ENCODE data around the gene COL20A1.
"Not testable (repeated sequence)": the region's sequence is repeated elsewhere in the genome, so short reads cannot be mapped to it uniquely, and the experiment has no call there.

The COL20A1 gene

GRCh38 chr20:63290136-63290676 lies 2.8 kb upstream of the COL20A1 start:
- no peak for DNase-seq (ENCODE audit: low read depth in 2 of 3, low spot score in 2 of 3)

GRCh38 chr20:63290677-63291472 lies 2.1 kb upstream of the COL20A1 start:
- peak; percentile 44 to 64 (median 61) for DNase-seq (ENCODE audit: low read depth in 2 of 3, low spot score in 2 of 3)

- DNase-seq (ENCODE audit: low read depth in 2 of 3, low spot score in 2 of 3): no peak
Observed at GRCh38 chr20:63291811-63292210, 1.2 kb upstream of the COL20A1 start.

GRCh38 chr20:63292292-63292701 lies 689 bp upstream of the COL20A1 start:
- no peak for DNase-seq (ENCODE audit: low read depth in 2 of 3, low spot score in 2 of 3)

- DNase-seq (ENCODE audit: low read depth in 2 of 3, low spot score in 2 of 3): no peak
Observed at GRCh38 chr20:63293456-63293855, 470 bp downstream of the COL20A1 start.

- no peak for DNase-seq (ENCODE audit: low read depth in 2 of 3, low spot score in 2 of 3)
Observed at GRCh38 chr20:63293871-63294535, 1.0 kb downstream of the COL20A1 start.

- no peak for DNase-seq (ENCODE audit: low read depth in 2 of 3, low spot score in 2 of 3)
Observed at GRCh38 chr20:63294536-63294900, 1.5 kb downstream of the COL20A1 start.

- no peak for DNase-seq (ENCODE audit: low read depth in 2 of 3, low spot score in 2 of 3)
Observed at GRCh38 chr20:63295018-63295417, 2.0 kb downstream of the COL20A1 start.

GRCh38 chr20:63295422-63295821 lies 2.4 kb downstream of the COL20A1 start:
- no peak for DNase-seq (ENCODE audit: low read depth in 2 of 3, low spot score in 2 of 3)

- no peak for DNase-seq (ENCODE audit: low read depth in 2 of 3, low spot score in 2 of 3)
Observed at GRCh38 chr20:63295846-63296245, 2.9 kb downstream of the COL20A1 start.

GRCh38 chr20:63296531-63297299 lies 3.7 kb downstream of the COL20A1 start:
- no peak for DNase-seq (ENCODE audit: low read depth in 2 of 3, low spot score in 2 of 3)

GRCh38 chr20:63297371-63297781 lies 4.4 kb downstream of the COL20A1 start:
- no peak for DNase-seq (ENCODE audit: low read depth in 2 of 3, low spot score in 2 of 3)

GRCh38 chr20:63297796-63298572 lies 5.0 kb downstream of the COL20A1 start:
- DNase-seq (ENCODE audit: low read depth in 2 of 3, low spot score in 2 of 3): no peak

- DNase-seq (ENCODE audit: low read depth in 2 of 3, low spot score in 2 of 3): no peak
Observed at GRCh38 chr20:63298731-63299312, 5.8 kb downstream of the COL20A1 start.

GRCh38 chr20:63301671-63302070 lies 8.7 kb downstream of the COL20A1 start:
- DNase-seq (ENCODE audit: low read depth in 2 of 3, low spot score in 2 of 3): no peak

GRCh38 chr20:63303095-63303666 lies 10.2 kb downstream of the COL20A1 start:
- DNase-seq (ENCODE audit: low read depth in 2 of 3, low spot score in 2 of 3): no peak

GRCh38 chr20:63305393-63305792 lies 12.4 kb downstream of the COL20A1 start:
- no peak for DNase-seq (ENCODE audit: low read depth in 2 of 3, low spot score in 2 of 3)

GRCh38 chr20:63305933-63306672 lies 13.1 kb downstream of the COL20A1 start:
- not testable (repeated sequence) for DNase-seq (ENCODE audit: low read depth in 2 of 3, low spot score in 2 of 3)

Data from activated CD8-positive, alpha-beta memory T cell treated with anti-CD3 and anti-CD28 coated beads for 48 hours (primary cell).